PC-9 (cell line): ENCODE measurements around the gene GLYATL3. TPM values are rescaled to one million over a fixed set of nuclear protein-coding genes. Genes with fewer than 3 reads are reported as not detected.

Source experiments
- BruUV-seq: library from RNA; stranded (reverse); fragments of 400-500 nt; replicated peaks from 2 replicates; lab custom pipeline; 2021; lab: Mats Ljungman, UMichigan
- CTCF ChIA-PET: fragments of 300-600 bp; sonication (Branson Sonifier 250); formaldehyde crosslinking; loops from one replicate; lab custom pipeline; 2022; ENCODE audit warnings: antibody characterized with exemption; lab: Charles Lee
- POLR2A ChIA-PET: fragments of 300-600 bp; sonication (Branson Sonifier 250); formaldehyde crosslinking; loops from one replicate; lab custom pipeline; 2022; ENCODE audit warnings: antibody characterized with exemption; ENCODE audit not compliant: unreplicated experiment; lab: Charles Lee
- DNase-seq, 2 experiments: peaks; one replicate each; pipeline versions ENCODE4 v3.0.0 to v3.0.0-alpha.2; 2015 to 2022; ENCODE audit warnings: mixed read lengths in 1 of 2
- H2AFZ ChIP-seq: fragments of 200-600 bp; sonication (generic); 2 replicates; pipeline ENCODE4 v1.8.1; 2017; ENCODE audit warnings: antibody characterized with exemption
- H3F3A ChIP-seq: fragments of 200-600 bp; sonication (generic); 2 replicates; pipeline ENCODE4 v1.8.1; 2017; ENCODE audit warnings: antibody characterized with exemption, mild to moderate bottlenecking, low read depth; ENCODE audit not compliant: insufficient read depth
- H3K27ac ChIP-seq: fragments of 200-600 bp; sonication (generic); 2 replicates; pipeline ENCODE4 v1.6.1; 2016; ENCODE audit warnings: mixed run types
- H3K27me3 ChIP-seq: fragments of 200-600 bp; sonication (generic); 2 replicates; pipeline ENCODE4 v1.6.1; 2016; ENCODE audit warnings: low read depth, mixed run types; ENCODE audit not compliant: insufficient read depth
- H3K36me3 ChIP-seq: fragments of 200-600 bp; sonication (generic); 2 replicates; pipeline ENCODE4 v1.6.1; 2016; ENCODE audit warnings: low read depth, mixed run types
- H3K4me1 ChIP-seq: fragments of 200-600 bp; sonication (generic); replicated peaks from 2 replicates; pipeline ENCODE4 v1.6.1; 2016; ENCODE audit warnings: mixed run types; ENCODE audit not compliant: insufficient read depth
- H3K4me2 ChIP-seq: fragments of 200-600 bp; sonication (generic); 2 replicates; pipeline ENCODE4 v1.6.1; 2017; ENCODE audit warnings: mixed run types
- H3K4me3 ChIP-seq: fragments of 200-600 bp; sonication (generic); 2 replicates; pipeline ENCODE4 v1.6.1; 2016; ENCODE audit warnings: mixed run types
- H3K79me2 ChIP-seq: fragments of 200-600 bp; sonication (generic); 2 replicates; pipeline ENCODE4 v1.6.1; 2017; ENCODE audit warnings: low read depth, mixed run types
- H3K9me2 ChIP-seq: fragments of 200-600 bp; sonication (generic); 2 replicates; pipeline ENCODE4 v1.8.1; 2017; ENCODE audit warnings: mild to moderate bottlenecking; ENCODE audit not compliant: insufficient read depth
- H3K9me3 ChIP-seq: fragments of 200-600 bp; sonication (generic); 2 replicates; pipeline ENCODE4 v1.8.1; 2016; ENCODE audit warnings: low read depth; ENCODE audit not compliant: insufficient read depth
- H4K20me1 ChIP-seq: fragments of 200-600 bp; sonication (generic); 2 replicates; pipeline ENCODE4 v1.8.1; 2017; ENCODE audit not compliant: insufficient read depth
- CTCF ChIP-seq: fragments of 200-600 bp; sonication (generic); conservative IDR thresholded peaks from 2 replicates; pipeline ENCODE4 v1.6.1; 2017; ENCODE audit warnings: mixed run types, antibody characterized with exemption, mild to moderate bottlenecking, moderate library complexity
- EZH2 ChIP-seq: fragments of 200-600 bp; sonication (generic); IDR thresholded peaks from 2 replicates; pipeline ENCODE4 v1.8.0; 2017; ENCODE audit warnings: antibody characterized with exemption, low read depth
- intact Hi-C: fragments of 100-400 bp; cut with micrococcal nuclease; formaldehyde crosslinking; loops from one replicate; pipeline ENCODE4 v1.10.0; 2022; ENCODE audit not compliant: unreplicated experiment
- total RNA-seq: library from RNA; stranded (reverse); gene quantifications from 2 replicates; pipeline ENCODE4 v1.2.3, GENCODE V29; 2021

GLYATL3 gene
- total RNA-seq, 1 experiment from 2014 or later = not detected

GRCh38 chr6:49546331-49546730, 46.6 kb downstream of the GLYATL3 start:
- BruUV-seq = no TSS peak
- ChIA-PET POLR2A (no interaction called here), CTCF (no interaction called here)
- Histone ChIP-seq H3K9me3 (peaks cover 2% of the 10 kb centered on the region; the same call in 1 of the 2 replicates), H3K36me3 (no peaks in the 10 kb centered on the region), H2AFZ (no peak overlapping the region), H3K4me2 (no peak overlapping the region), H3F3A (peaks cover 16% of the 10 kb centered on the region), H3K4me1 (peaks cover 17% of the 10 kb centered on the region), H3K27me3 (no peaks in the 10 kb centered on the region), H3K79me2 (peaks cover 8% of the 10 kb centered on the region), H3K9me2 (no peaks in the 10 kb centered on the region), H3K4me3 (no peak overlapping the region), H3K27ac (no peak overlapping the region), H4K20me1 (no peaks in the 10 kb centered on the region)
- intact Hi-C loops = no loop called here
- DNase-seq = no peak
- TF ChIP-seq EZH2 = no peak
- no peak for TF ChIP-seq CTCF

DNA sequence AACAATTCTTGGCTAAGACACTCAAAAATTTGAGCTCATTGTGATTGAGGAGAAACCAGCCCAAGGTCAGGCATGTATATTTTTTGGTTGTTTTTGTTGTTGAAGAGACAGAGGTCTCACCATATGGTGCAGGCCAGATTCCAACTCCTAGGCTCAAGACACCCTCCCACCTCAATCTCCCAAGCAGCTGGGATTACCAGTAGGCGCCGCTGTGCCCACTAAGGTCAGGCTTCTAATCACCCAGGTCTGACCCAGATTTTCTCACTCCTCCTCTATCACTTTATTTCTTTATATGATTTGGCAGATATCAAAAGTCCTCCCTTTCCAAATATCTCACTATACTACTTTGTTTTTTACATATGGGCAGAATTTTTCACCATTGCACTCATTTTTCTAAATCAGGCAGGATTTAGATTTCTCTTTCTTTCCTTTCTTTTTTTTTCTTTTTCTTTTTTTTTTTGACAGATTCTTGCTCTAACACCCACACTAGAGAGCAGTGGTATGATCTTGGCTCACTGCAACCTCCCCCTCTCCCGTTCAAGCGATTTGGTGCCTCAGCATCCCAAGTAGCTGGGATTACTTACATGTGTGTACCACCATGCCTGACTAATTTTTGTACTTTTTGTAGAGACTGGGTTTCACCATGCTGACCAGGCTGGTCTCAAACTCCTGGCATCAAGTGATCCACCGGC, 49.0 kb downstream of the GLYATL3 start:
- H3K27me3 ChIP-seq = no peaks in the 10 kb centered on the region
- no TSS peak for BruUV-seq
- CTCF ChIA-PET = no interaction called here

More for the DNA sequence above, 49.0 kb downstream of the GLYATL3 start:
- Histone ChIP-seq H3F3A (peaks cover 23% of the 10 kb centered on the region), H3K27ac (no peak overlapping the region), H3K36me3 (no peaks in the 10 kb centered on the region), H3K79me2 (peaks cover 26% of the 10 kb centered on the region), H3K9me2 (no peaks in the 10 kb centered on the region), H3K4me2 (no peak overlapping the region), H2AFZ (no peak overlapping the region), H3K4me1 (peaks cover 26% of the 10 kb centered on the region), H4K20me1 (no peaks in the 10 kb centered on the region), H3K4me3 (no peak overlapping the region), H3K9me3 (no peaks in the 10 kb centered on the region; the same call in 1 of the 2 replicates)
- no peak for TF ChIP-seq CTCF
- no peak for TF ChIP-seq EZH2
- no peak for DNase-seq
- POLR2A ChIA-PET = no interaction called here
- intact Hi-C loops = no loop called here
